OCI-LY1 (cell line): Measurements from ENCODE around the gene TBC1D22B.

Experiments
- CTCF ChIP-seq: fragments of 200-600 bp; sonication (generic), shearing (Covaris generic); IDR thresholded peaks from 2 replicates; pipeline ENCODE4 v1.5.1; 2017; ENCODE audit warnings: mild to moderate bottlenecking, antibody characterized with exemption, low read length, moderate library complexity, mixed read lengths
- EZH2 ChIP-seq: fragments of 200-600 bp; sonication (generic), shearing (Covaris generic); IDR thresholded peaks from 2 replicates; pipeline ENCODE4 v1.8.0; 2017; ENCODE audit warnings: borderline replicate concordance, mixed run types, mild to moderate bottlenecking, antibody characterized with exemption, low read length, moderate library complexity, mixed read lengths

DNA sequence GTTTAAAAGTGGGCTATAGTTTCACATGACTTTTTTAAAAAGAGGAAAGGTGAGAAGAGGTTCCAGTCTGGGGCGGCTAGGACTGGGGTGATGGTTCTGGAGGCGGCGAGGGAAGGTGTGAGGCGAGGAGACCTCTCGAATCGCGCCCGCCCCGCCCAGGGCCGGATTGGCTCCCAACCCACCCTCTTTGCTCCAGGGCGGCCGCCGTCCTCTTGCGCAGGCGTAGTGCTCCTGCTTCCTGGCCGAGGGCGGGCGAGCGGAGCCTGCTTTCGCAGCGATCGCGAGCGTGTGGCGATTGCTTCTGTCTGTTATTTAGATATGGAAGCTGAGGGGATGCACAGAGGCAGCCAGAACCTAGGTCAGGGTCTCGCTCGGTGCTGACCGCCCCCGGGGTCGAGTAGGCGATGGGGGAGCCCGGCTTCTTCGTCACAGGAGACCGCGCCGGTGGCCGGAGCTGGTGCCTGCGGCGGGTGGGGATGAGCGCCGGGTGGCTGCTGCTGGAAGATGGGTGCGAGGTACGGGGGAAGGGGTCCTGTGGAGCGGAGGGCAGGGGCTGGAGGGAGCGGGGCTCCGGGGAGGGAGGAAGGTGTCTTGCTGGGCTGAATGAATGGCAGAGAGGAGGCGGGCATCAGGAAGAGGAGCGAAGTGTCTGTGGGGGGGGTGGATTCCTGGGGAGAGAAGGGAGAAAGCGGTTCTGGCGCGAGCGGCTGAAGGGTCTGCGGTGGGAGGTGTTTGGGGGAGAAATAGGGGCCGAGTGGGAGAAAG, 96.4 kb downstream of the TBC1D22B start, which contains the start of gene RNF8:
- TF ChIP-seq CTCF (no peak), EZH2 (no peak)
